Measurements from ENCODE around the gene NALCN.

The NALCN gene

GRCh38 chr13:101139081-101139480, 277.2 kb downstream of the NALCN start:
- no peak for DNase-seq

- peak in 6 of 58 donors; percentile 3 to 19 (median 8) for DNase-seq
These were observed 288.5 kb downstream of the NALCN start for GRCh38 chr13:101127741-101128353.

GRCh38 chr13:101123028-101123427, 293.3 kb downstream of the NALCN start:
- no peak for DNase-seq

- DNase-seq = no peak
These were observed 294.7 kb downstream of the NALCN start for GRCh38 chr13:101121608-101122007.

- DNase-seq = no peak
These were observed 296.3 kb downstream of the NALCN start for GRCh38 chr13:101120007-101120406.

GRCh38 chr13:101116826-101117225, 299.5 kb downstream of the NALCN start:
- no peak for DNase-seq

GRCh38 chr13:101116341-101116740, 300.0 kb downstream of the NALCN start:
- DNase-seq = no peak

GRCh38 chr13:101115762-101116171, 300.5 kb downstream of the NALCN start:
- peak in 2 of 58 donors; percentile 4 for DNase-seq

GRCh38 chr13:101111894-101112293, 304.4 kb downstream of the NALCN start:
- no peak for DNase-seq

- DNase-seq = no peak
These were observed 307.3 kb downstream of the NALCN start for GRCh38 chr13:101109005-101109404.

GRCh38 chr13:101098873-101099272, 317.4 kb downstream of the NALCN start:
- no peak for DNase-seq

GRCh38 chr13:101092985-101093384, 323.3 kb downstream of the NALCN start:
- no peak for DNase-seq

- no peak for DNase-seq
These were observed 326.0 kb downstream of the NALCN start for GRCh38 chr13:101090287-101090686.

GRCh38 chr13:101085551-101085950, 330.8 kb downstream of the NALCN start:
- DNase-seq = no peak

GRCh38 chr13:101082441-101082840, 333.9 kb downstream of the NALCN start:
- no peak for DNase-seq

GRCh38 chr13:101080616-101081015, 335.7 kb downstream of the NALCN start:
- DNase-seq = no peak

- DNase-seq = peak in 1 of 58 donors; percentile 1
These were observed 351.0 kb downstream of the NALCN start for GRCh38 chr13:101065329-101065728.

GRCh38 chr13:101059793-101060192, 356.5 kb downstream of the NALCN start:
- DNase-seq = no peak

GRCh38 chr13:101058841-101059240, 357.5 kb downstream of the NALCN start:
- DNase-seq = no peak

- DNase-seq = no peak
These were observed 362.8 kb downstream of the NALCN start for GRCh38 chr13:101053301-101054093.

GRCh38 chr13:101049166-101049850, 367.0 kb downstream of the NALCN start:
- DNase-seq = no peak

GRCh38 chr13:101036546-101036945, 379.8 kb downstream of the NALCN start:
- DNase-seq = no peak

All from anterior cingulate cortex (tissue), 58 donors.